Kidney glomerular epithelial cell (primary cell): ENCODE data around the gene CYB5R3.

Experiments
- DNase-seq: peaks from one replicate; lab custom pipeline; 2025; lab: John Stamatoyannopoulos, UW

The CYB5R3 gene

GRCh38 chr22:42645341-42645937, 3.8 kb downstream of the CYB5R3 start:
- DNase-seq, result no peak

- no peak for DNase-seq
Measured at GRCh38 chr22:42644422-42645340, 4.5 kb downstream of the CYB5R3 start.

DNA sequence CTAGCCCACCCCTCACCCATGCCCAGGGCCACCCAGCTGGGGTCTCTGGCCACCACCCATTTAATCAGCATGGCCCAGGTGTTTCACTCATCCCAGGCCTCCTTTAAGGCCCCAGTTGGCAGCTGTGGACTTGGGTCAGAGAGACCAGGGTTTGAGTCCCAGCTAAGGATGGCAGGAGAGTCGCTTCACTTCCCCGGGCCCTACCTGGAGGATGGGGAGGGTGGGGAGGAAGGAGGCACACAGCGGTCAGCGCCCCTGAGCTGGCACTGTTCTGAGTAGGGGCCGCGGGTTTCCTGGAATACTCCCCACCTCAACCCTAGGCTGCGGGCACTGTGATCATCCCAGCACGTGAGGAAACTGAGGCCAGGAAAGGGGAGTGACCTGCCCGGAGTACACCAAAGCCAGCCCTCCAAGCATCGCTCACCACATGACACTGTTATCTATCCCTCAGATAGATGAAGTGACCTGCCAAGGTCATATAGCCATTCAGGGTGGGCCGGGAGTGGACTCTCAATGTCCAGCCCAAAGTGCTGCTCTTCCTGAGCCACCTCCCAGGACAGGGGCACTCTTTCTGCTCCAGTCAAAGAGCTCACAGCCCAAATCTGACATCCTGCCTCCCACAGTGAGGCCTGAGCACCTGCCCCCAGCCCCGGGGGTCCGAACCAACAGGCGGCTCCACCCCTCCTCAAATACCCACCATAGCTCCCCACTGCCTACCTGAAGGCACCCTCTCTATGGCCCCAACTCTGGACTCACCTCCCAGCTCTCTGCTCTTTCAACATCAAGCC, 5.4 kb downstream of the CYB5R3 start:
- DNase-seq, result no peak

GRCh38 chr22:42642806-42643633, 6.2 kb downstream of the CYB5R3 start:
- no peak for DNase-seq

GRCh38 chr22:42641801-42642413, 7.3 kb downstream of the CYB5R3 start:
- no peak for DNase-seq

- DNase-seq, result no peak
Measured at GRCh38 chr22:42639541-42640241, 9.5 kb downstream of the CYB5R3 start.

DNA sequence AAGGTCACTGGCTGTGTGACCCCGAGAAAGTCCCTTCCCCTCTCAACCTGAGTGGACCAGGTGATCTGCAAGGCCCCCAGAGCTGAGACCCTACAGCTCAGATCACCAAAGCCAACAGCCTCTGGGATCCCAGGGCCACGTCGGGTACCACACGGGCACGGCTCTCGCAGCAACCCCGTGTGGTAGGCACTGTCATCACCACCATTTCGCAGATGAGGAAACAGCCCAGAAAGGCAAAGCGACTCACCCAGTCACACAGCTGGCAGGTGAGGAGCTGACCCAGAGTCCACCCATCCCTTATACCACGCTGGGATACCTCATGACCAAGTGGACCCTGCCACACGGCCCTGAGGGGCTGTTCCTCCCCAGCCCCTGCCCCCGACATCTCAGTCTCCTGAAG, 11.6 kb downstream of the CYB5R3 start:
- DNase-seq, result no peak

DNA sequence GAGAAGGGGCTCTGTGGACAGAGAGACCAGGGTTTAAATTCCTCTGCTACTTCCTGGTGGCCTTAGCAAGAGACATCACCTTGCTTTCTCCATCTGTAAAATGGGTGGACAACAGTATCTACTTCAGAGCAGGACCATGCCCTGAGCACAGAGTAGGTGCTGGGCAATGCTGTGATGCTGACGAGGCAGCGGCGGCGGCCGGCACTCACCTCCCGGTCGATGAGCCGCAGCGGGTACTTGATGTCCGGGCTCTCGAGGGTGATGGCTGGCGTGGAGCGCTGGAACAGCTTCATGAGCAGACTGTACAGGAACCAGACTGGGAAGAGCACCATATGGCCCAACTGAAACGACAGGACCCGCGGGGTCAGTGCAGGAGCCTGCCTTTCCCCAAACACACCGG, 12.7 kb downstream of the CYB5R3 start:
- DNase-seq, result no peak

GRCh38 chr22:42635531-42635930, 13.7 kb downstream of the CYB5R3 start:
- DNase-seq, result peak; percentile 81

DNA sequence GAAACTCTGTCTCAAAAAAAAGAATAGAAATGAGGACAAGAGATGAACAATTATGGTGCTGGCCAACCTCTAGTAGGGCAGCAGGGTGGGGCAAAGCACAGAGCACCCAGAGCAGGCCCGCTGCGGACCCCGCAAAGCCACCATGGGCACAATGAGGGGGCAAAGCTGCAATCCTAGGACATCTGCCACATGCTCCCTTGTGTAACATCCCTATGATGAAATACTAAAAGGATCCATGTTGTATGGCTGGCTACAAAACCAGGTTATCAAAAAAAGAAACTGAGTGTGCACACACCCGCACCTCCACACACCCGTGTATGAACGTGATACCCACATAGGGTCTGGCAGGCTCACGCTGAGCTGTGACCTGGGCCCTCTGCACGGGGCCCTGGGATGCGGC, 16.2 kb downstream of the CYB5R3 start:
- DNase-seq, result no peak

- DNase-seq, result no peak
Measured at GRCh38 chr22:42632096-42632495, 17.1 kb downstream of the CYB5R3 start.

DNA sequence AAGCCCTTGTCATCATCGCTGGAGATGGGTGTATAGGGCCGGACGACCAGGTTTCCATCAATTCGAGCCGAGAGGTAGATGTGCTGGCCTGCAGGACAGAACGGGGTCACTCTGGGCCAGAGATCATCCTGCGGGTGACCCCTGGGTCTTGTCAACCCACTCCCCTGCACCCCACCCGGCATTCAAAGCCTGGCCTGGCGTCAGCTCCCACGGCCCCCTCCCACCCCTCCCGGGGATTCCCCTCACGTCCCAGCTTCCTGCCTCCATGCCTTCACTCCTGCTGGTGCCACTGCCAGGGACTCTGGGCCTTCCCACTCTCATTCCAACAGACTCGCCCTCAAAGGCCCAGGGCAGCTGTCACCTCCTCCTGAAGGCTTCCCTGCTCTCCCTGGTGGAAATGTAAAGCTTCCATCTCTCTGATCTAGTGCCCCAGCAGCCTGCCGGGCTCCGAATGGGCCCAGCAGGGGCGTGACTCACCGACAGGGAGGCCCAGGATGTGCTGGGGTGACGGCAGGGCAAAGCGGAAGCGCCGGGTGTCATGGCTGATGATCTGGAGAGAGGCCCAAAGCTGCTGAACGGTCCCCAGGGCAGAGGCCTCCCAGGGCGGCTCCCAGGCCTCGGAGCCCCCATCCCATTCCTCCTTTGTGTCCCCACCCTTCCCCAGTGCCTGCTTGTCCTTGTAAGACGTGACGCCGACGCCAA, 18.1 kb downstream of the CYB5R3 start:
- no peak for DNase-seq

- no peak for DNase-seq
Measured at GRCh38 chr22:42630211-42630610, 19.0 kb downstream of the CYB5R3 start.

- DNase-seq, result no peak
Measured at GRCh38 chr22:42627981-42628380, 21.2 kb downstream of the CYB5R3 start.

GRCh38 chr22:42626951-42627625, 22.1 kb downstream of the CYB5R3 start:
- DNase-seq, result no peak

DNA sequence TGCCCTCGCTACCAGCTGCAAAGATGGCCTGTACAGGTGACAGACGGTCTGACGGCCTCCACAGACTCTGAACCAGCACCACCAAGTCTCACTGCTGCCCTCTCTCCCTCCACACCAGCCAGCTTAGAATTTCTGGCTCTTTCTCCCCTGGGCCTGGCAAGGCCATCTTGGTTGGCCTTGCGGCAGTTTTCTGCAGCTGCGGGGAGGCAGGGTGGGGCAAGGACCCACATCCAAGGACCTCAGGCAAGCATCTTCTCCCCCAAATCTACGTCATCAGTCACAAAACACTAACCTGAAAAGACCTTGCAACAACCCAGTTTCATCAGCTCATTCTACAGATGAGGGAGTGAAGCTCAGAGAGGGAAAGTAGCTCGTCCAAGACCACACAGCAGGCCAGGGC, 22.8 kb downstream of the CYB5R3 start:
- DNase-seq, result no peak

DNA sequence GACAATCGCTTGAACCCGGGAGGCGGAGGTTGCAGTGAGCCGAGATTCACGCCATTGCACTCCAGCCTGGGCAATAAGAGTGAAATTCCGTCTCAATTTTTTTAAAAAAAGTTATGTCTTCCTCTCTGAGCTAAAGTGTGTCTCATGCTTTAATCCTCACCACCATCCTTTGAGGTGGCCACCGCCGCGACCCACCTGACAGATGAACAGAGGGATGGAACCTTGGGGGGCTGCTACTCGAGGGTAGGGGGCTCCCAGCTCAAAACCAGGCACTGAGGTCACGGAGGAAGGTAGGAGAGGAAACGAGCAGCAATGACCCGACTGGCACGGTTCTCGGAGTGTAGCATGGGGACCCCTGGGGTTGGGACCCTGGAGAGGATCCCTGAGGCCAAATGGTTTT, 23.8 kb downstream of the CYB5R3 start:
- no peak for DNase-seq

DNA sequence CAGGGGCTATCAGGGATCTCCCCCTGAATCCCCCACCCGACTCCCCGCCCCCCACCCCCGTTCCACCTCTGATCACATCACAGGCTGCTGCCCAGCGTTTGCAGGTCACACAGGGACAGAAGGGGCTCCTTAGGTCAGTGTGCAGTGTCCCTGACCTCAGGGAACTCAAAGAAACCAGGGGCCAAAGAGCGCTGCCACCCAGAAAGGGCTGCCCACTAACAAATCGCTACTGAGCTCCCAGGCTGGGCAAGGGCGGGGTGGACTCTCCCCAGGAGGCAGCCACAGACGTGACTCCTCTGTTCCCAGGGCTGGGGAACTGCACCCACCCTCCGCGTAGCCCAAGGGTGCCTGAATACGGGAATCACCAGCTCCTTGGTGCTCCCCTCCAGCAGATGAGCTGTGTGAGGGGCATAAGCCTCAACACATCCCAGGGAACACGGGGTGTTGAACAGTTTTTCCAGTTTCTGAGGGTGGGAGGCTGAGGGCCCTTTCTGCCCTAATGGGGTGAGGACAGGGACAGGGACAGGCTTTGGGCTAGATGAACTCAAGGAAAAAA, 24.6 kb downstream of the CYB5R3 start:
- no peak for DNase-seq

DNA sequence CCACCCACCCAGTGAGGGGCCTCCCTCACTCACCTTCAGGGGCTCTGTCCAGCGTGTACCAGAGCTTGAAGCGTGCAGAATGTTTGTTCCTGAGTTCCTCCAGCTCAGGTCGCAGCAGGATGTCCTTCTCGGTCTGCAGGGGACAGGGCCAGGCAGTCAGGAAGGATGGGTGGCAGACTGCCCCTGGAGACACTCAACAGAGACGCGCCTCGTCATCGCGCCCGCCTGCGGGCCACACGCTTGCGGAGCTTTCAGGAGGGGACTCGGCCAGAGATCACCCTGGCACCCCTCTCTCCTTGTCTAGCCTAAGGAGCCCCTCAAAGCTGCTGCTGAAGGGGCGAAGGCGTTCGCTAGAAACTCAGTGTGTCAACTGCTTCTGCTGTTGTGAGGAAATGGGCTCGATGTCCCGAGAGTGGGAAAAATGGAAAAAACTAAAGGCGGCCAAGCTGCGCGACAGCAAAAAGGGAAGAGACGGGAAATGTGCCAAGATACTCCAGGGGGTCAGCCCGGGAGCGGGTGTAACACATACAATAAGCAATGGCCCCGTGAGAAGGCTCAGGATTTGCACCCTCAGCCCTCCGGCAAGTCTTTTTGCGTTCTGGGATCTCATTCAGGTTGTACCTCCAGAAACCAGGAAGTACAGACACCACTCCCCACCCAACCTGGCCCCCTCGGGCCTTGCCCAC, 25.3 kb downstream of the CYB5R3 start:
- DNase-seq, result no peak
